Smooth muscle cell (in vitro differentiated cells): ENCODE data around the gene FREM3. TPM values are rescaled to one million over a fixed set of nuclear protein-coding genes. Genes with fewer than 3 reads are reported as not detected.

ENCODE experiments used
- DNase-seq: peaks from one replicate; lab custom pipeline; 2025; ENCODE audit not compliant: unreplicated experiment; lab: John Stamatoyannopoulos, UW
- H2AFZ ChIP-seq: fragments of 200-600 bp; sonication (generic); 2 replicates; pipeline ENCODE4 v1.6.0; 2016; ENCODE audit warnings: antibody characterized with exemption, low read depth, mild to moderate bottlenecking
- H3F3A ChIP-seq: fragments of 200-600 bp; sonication (generic); 2 replicates; pipeline ENCODE4 v1.6.0; 2017; ENCODE audit warnings: antibody characterized with exemption, low read depth
- H3K27ac ChIP-seq: fragments of 200-600 bp; sonication (generic); 2 replicates; pipeline ENCODE4 v1.5.1; 2016; ENCODE audit warnings: low read depth, mild to moderate bottlenecking
- H3K27me3 ChIP-seq: fragments of 200-600 bp; sonication (generic); 2 replicates; pipeline ENCODE4 v1.6.1; 2016; ENCODE audit warnings: low read depth, mild to moderate bottlenecking
- H3K36me3 ChIP-seq: fragments of 200-600 bp; sonication (generic); 2 replicates; pipeline ENCODE4 v1.5.1; 2016; ENCODE audit warnings: low read depth
- H3K4me1 ChIP-seq: fragments of 200-600 bp; sonication (generic); 2 replicates; pipeline ENCODE4 v1.5.1; 2016; ENCODE audit warnings: low read depth
- H3K4me2 ChIP-seq: fragments of 200-600 bp; sonication (generic); 2 replicates; pipeline ENCODE4 v1.6.0; 2016; ENCODE audit warnings: mild to moderate bottlenecking
- H3K4me3 ChIP-seq: fragments of 200-600 bp; sonication (generic); 2 replicates; pipeline ENCODE4 v1.5.1; 2016; ENCODE audit warnings: mild to moderate bottlenecking
- H3K79me2 ChIP-seq: fragments of 200-600 bp; sonication (generic); 2 replicates; pipeline ENCODE4 v1.6.0; 2016; ENCODE audit warnings: low read depth, mild to moderate bottlenecking
- H3K9ac ChIP-seq: fragments of 200-600 bp; sonication (generic); 2 replicates; pipeline ENCODE4 v1.6.0; 2016; ENCODE audit warnings: low read depth
- H3K9me3 ChIP-seq: fragments of 200-600 bp; sonication (generic); replicated peaks from 2 replicates; pipeline ENCODE4 v1.5.1; 2016; ENCODE audit warnings: low read depth
- H4K20me1 ChIP-seq: fragments of 200-600 bp; sonication (generic); 2 replicates; pipeline ENCODE4 v1.6.0; 2016; ENCODE audit warnings: low read depth
- WGBS: methylation state at CpG from one replicate; pipeline ENCODE4 v1.1.7; 2016; ENCODE audit warnings: low lambda C conversion rate; 5-methylcytosine and 5-hydroxymethylcytosine counted together
- polyA plus RNA-seq: library from polyadenylated mRNA; unstranded; fragments of >200 nt; fragmentation: Nextera tagmentation; extraction: Ambion mirVana; gene quantifications from 2 replicates; pipeline ENCODE4 v1.2.1, GENCODE V29; 2016
- total RNA-seq: library from RNA; depleted of rRNA; stranded (reverse); fragments of >200 nt; gene quantifications from 2 replicates; pipeline ENCODE4 v1.2.3, GENCODE V29; 2014
- TF ChIP-seq, protein P1 (sequence below): fragments of 200-600 bp; sonication (generic); IDR thresholded peaks from 2 replicates; pipeline ENCODE4 v1.5.1; 2017; ENCODE audit warnings: borderline replicate concordance, mild to moderate bottlenecking, antibody characterized with exemption; ENCODE audit not compliant: insufficient read depth, poor library complexity, severe bottlenecking

FREM3 gene
- total and polyA plus RNA-seq, 2 experiments from 2014 or later: not detected

GRCh38 chr4:143558823-143559756 lies 141.4 kb downstream of the FREM3 start:
- H3K9me3 ChIP-seq: no peaks in the 10 kb centered on the region
- 13% methylated on average over 52 of the region's 57 CpGs for WGBS
- H3K27me3 ChIP-seq: no peaks in the 10 kb centered on the region
- H3K27ac ChIP-seq: no peak overlapping the region
- TF ChIP-seq, protein P1, sequence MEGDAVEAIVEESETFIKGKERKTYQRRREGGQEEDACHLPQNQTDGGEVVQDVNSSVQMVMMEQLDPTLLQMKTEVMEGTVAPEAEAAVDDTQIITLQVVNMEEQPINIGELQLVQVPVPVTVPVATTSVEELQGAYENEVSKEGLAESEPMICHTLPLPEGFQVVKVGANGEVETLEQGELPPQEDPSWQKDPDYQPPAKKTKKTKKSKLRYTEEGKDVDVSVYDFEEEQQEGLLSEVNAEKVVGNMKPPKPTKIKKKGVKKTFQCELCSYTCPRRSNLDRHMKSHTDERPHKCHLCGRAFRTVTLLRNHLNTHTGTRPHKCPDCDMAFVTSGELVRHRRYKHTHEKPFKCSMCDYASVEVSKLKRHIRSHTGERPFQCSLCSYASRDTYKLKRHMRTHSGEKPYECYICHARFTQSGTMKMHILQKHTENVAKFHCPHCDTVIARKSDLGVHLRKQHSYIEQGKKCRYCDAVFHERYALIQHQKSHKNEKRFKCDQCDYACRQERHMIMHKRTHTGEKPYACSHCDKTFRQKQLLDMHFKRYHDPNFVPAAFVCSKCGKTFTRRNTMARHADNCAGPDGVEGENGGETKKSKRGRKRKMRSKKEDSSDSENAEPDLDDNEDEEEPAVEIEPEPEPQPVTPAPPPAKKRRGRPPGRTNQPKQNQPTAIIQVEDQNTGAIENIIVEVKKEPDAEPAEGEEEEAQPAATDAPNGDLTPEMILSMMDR: peak; percentile 22
- no peaks in the 10 kb centered on the region for H4K20me1 ChIP-seq
- peak overlapping the region; percentile 94 for H2AFZ ChIP-seq
- H3K36me3 ChIP-seq: no peaks in the 10 kb centered on the region
- DNase-seq: no peak
- H3K79me2 ChIP-seq: no peaks in the 10 kb centered on the region
- peak overlapping the region; percentile 72 for H3K9ac ChIP-seq
- H3K4me3 ChIP-seq: peak overlapping the region; percentile 69
- H3K4me2 ChIP-seq: peak overlapping the region; percentile 92
- no peaks in the 10 kb centered on the region for H3K4me1 ChIP-seq
- H3F3A ChIP-seq: peaks cover 6% of the 10 kb centered on the region

GRCh38 chr4:143558286-143558685 lies 142.2 kb downstream of the FREM3 start:
- DNase-seq: no peak
- Histone ChIP-seq H3K27ac (no peak overlapping the region), H3K4me3 (no peak overlapping the region), H3F3A (peaks cover 12% of the 10 kb centered on the region), H3K36me3 (no peaks in the 10 kb centered on the region), H4K20me1 (no peaks in the 10 kb centered on the region), H2AFZ (no peak overlapping the region), H3K4me1 (no peaks in the 10 kb centered on the region), H3K79me2 (no peaks in the 10 kb centered on the region), H3K9me3 (no peaks in the 10 kb centered on the region), H3K9ac (no peak overlapping the region), H3K4me2 (peak overlapping the region; percentile 92), H3K27me3 (no peaks in the 10 kb centered on the region)
- TF ChIP-seq, protein P1: no peak
- 73% methylated on average over 2 of the region's 2 CpGs for WGBS

DNA sequence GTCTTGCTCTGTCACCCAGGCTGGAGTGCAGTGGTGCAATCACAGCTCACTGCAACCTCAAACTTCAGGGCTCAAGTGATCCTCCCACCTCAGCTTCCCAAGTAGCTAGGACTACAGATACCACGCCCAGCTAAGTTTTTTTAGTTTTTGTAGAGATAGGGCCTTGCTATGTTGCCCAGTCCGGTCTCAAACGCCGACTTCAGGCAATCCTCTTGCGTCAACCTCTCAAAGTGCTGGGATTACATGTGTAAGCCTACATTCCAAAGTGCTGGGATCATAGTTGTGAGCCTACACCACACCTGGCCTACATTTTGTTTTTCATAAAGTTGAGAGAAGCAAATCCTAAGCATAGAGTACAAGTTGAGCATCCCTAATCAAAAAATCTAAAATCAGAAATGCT lies 144.8 kb downstream of the FREM3 start:
- Histone ChIP-seq H3K79me2 (no peaks in the 10 kb centered on the region), H3K4me2 (no peak overlapping the region), H2AFZ (no peak overlapping the region), H3K27me3 (no peaks in the 10 kb centered on the region), H3K9ac (no peak overlapping the region), H4K20me1 (peaks cover 25% of the 10 kb centered on the region), H3K4me3 (no peak overlapping the region), H3K36me3 (peaks cover 6% of the 10 kb centered on the region), H3K27ac (peak overlapping the region; percentile 6), H3K4me1 (no peaks in the 10 kb centered on the region), H3K9me3 (no peaks in the 10 kb centered on the region), H3F3A (peaks cover 12% of the 10 kb centered on the region)
- no peak for DNase-seq
- TF ChIP-seq, protein P1: no peak
- 62% methylated on average over 5 of the region's 5 CpGs for WGBS
